ENCODE data around the gene CFAP251.
"Not testable (repeated sequence)": the region's sequence is repeated elsewhere in the genome, so short reads cannot be mapped to it uniquely, and the experiment has no call there.

CFAP251 gene

GRCh38 chr12:121976950-121977349, 58.6 kb downstream of the CFAP251 start:
- no peak for DNase-seq (ENCODE audit: low spot score)

- DNase-seq (ENCODE audit: low spot score) = no peak
Measured at GRCh38 chr12:121980191-121980891, 61.9 kb downstream of the CFAP251 start.

GRCh38 chr12:121980892-121981272, 62.5 kb downstream of the CFAP251 start:
- DNase-seq (ENCODE audit: low spot score) = no peak

- no peak for DNase-seq (ENCODE audit: low spot score)
Measured at GRCh38 chr12:121981456-121981855, 63.1 kb downstream of the CFAP251 start.

- no peak for DNase-seq (ENCODE audit: low spot score)
Measured at GRCh38 chr12:121982950-121983349, 64.6 kb downstream of the CFAP251 start.

GRCh38 chr12:121983536-121984210, 65.3 kb downstream of the CFAP251 start:
- DNase-seq (ENCODE audit: low spot score) = no peak

GRCh38 chr12:121986489-121987245, 68.3 kb downstream of the CFAP251 start:
- DNase-seq (ENCODE audit: low spot score) = no peak

- not testable (repeated sequence) for DNase-seq (ENCODE audit: low spot score)
Measured at GRCh38 chr12:121988519-121988918, 70.1 kb downstream of the CFAP251 start.

- DNase-seq (ENCODE audit: low spot score) = no peak
Measured at GRCh38 chr12:121989276-121990113, 71.1 kb downstream of the CFAP251 start.

- DNase-seq (ENCODE audit: low spot score) = no peak
Measured at GRCh38 chr12:121990114-121990647, 71.8 kb downstream of the CFAP251 start.

- no peak for DNase-seq (ENCODE audit: low spot score)
Measured at GRCh38 chr12:121990692-121991603, 72.6 kb downstream of the CFAP251 start.

- peak; percentile 93 for DNase-seq (ENCODE audit: low spot score)
Measured at GRCh38 chr12:121992059-121992879, 73.9 kb downstream of the CFAP251 start.

- DNase-seq (ENCODE audit: low spot score) = peak; percentile 41
Measured at GRCh38 chr12:121996050-121996944, 77.9 kb downstream of the CFAP251 start.

- no peak for DNase-seq (ENCODE audit: low spot score)
Measured at GRCh38 chr12:121996945-121997612, 78.7 kb downstream of the CFAP251 start.

GRCh38 chr12:122001466-122002209, 83.2 kb downstream of the CFAP251 start:
- no peak for DNase-seq (ENCODE audit: low spot score)

- peak; percentile 73 for DNase-seq (ENCODE audit: low spot score)
Measured at GRCh38 chr12:122003651-122004611, 85.5 kb downstream of the CFAP251 start.
